M059J (cell line): ENCODE measurements around the gene PIR. TPM values are rescaled to one million over a fixed set of nuclear protein-coding genes. Genes with fewer than 3 reads are reported as not detected.
A peak's percentile ranks its signal among the peaks of the same experiment; 100 is the strongest.

Experiments
- DNase-seq: peaks from one replicate; pipeline ENCODE4 v3.0.0-alpha.2; 2012; ENCODE audit warnings: low read depth
- total RNA-seq: library from RNA; depleted of rRNA; stranded (reverse); fragments of >200 nt; shearing (Covaris generic); gene quantifications from 2 replicates; pipeline ENCODE4 v1.2.3, GENCODE V29; 2014

The PIR gene
- total RNA-seq, 1 experiment from 2014 or later = 32.6 TPM

- no peak for DNase-seq
Measured at GRCh38 chrX:15418041-15418706, 75.0 kb downstream of the PIR start.

DNA sequence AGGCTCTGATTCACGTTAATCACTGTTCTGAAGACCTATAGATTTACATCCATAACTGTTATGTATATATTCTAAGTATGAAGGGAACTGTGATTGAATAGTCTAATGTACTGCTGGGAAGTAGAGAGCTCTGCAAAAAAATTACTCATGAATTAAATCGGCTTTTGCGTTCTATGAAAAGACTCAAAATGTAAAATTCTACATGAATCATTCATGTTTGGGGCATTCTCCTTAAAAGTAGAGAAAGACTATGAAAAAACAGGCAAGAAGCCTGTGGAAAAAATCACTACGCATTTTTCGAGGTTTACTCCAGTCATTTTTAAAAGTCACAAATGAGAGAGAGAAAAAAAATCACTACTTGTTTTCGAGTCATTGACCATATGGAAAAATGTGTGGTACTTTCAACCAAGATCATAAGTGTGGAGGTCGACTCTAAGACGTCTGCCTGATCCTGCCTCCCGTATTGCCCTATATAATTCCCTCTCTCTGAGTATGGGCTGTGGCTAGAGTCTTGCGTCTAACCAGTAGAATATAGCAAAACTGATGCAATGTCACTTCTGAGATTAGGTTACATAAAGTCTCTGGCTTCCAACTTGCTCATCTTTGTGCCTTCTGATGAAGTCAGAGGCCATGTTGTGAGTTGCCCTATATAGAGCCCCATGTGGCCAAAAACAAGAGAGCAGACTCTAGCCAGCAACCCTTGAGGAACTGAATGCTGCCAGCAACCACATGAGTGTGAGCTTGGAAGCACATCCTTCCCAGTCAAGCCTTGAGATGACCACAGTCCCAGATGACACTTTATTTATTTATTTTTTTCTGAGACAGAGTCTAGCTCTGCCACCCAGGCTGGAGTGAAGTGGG lies 76.8 kb downstream of the PIR start:
- DNase-seq = peak; percentile 7

DNA sequence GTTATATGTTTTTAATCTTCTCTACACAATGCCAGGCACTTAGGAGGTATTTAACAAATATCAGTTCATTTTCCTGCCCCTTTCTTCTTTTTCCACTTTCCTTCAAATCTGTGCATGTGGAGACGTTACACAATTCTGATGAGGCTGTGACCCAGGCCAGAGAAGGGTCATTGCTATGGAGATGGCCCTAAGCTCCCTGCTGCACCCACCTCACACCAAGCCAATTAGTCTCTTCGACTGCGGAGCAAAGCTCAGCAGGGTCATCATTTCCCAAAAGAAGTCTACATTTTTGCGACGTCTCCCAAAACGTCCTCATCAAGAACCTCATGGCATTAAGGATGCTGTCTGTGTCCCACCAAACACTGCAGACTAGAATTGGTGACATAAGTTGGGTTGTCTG lies 80.0 kb downstream of the PIR start:
- no peak for DNase-seq

- no peak for DNase-seq
Measured at GRCh38 chrX:15410947-15411346, 82.2 kb downstream of the PIR start.

- DNase-seq = no peak
Measured at GRCh38 chrX:15410430-15410829, 82.7 kb downstream of the PIR start.

- DNase-seq = no peak
Measured at GRCh38 chrX:15405846-15406245, 87.3 kb downstream of the PIR start.

DNA sequence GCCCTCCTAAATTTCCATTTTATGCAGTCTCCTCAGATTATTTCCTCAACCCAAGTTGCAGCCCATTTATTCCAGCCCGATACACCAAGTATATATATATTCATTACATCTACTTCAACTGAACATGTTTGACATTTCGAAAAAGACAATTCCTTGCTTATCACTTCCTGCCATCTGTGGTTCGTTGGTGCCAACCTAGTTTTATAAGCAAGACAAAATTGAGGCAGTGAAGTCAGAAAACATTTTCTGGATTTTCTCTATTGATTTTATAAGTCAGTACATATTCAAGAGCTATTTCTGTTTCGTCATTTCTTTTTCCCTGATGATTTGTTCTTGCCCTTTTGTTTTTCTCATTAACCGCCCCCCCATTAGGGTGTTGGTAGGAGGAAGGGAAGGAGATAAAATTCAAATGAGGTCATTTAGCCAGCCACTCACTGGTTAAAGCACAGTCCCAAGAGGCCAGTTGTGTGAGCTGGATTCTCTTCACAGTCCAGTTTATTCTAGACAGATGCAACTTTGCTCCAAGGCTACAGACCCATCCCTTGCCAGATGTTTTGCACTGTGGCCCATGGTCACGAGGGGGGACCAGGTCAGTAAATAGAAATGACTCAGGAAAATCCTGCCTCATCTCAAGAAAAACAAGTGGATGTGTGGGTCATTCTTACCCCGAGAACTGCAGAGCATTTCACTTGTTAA lies 88.6 kb downstream of the PIR start:
- DNase-seq = no peak

GRCh38 chrX:15401378-15401777 lies 91.8 kb downstream of the PIR start:
- no peak for DNase-seq

- no peak for DNase-seq
Measured at GRCh38 chrX:15399962-15400391, 93.2 kb downstream of the PIR start.

GRCh38 chrX:15398874-15399273 lies 94.3 kb downstream of the PIR start:
- DNase-seq = no peak

DNA sequence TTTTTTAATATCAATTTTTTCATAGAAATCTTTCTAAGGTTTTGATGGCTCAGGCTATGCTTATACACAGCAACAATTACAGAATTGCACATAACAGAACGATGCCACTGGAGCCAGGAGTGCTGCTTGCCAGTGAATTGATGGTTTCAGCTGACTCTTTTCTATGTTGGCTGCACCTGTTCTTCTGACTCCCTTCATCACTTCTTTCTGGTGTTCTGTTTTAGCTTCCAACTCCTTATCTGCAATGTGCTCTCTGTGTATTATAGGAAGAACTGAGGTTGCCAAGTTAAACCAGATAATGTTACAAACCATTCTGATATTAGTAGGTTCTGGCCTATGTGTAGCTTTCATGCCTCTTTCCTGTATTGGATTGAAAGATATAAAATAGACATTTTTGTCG lies 97.3 kb downstream of the PIR start:
- no peak for DNase-seq

GRCh38 chrX:15391850-15392249 lies 101.3 kb downstream of the PIR start:
- no peak for DNase-seq

- no peak for DNase-seq
Measured at GRCh38 chrX:15384304-15384703, 108.8 kb downstream of the PIR start, which contains the start of gene VEGFD. Gene VEGFD (minus strand): TSS chrX:15384413. CDS start chrX:15383946, 467 bp downstream.

DNA sequence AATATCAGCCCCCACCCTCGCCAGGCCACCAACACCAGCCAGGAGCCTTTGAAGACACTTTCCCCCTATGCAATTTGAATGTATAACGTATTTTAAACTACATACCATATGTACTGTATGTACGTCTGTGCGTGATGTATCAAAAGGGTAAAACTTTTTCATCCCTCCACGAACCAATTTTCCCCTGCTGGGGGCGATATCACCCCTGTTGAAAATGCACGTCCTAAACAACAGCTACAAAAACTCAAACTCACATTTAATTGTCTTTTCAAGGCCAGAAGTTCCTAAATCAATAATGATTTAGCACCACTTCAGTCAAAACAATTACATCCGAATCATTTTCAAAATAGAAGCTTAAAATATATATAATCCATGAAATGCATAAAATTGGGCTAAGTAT lies 110.3 kb downstream of the PIR start:
- no peak for DNase-seq

DNA sequence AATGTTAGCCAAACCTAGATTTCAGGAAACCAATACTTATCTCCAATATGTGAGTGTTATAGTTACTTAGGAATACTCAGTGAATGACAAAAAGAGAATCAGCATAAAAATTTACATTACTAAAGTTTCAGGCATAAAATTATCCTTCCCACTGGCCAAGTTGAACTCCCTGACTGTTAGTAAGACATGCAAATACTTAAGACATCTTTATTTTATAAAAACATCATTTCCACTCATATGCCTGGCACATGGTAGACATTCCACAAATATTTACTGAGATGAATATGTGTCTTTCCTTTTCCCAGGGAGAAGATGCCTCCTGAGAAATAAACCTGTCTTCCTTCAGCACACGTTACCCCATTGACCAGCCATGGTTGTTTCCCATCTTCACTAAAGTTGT lies 116.2 kb downstream of the PIR start:
- no peak for DNase-seq

- DNase-seq = no peak
Measured at GRCh38 chrX:15373976-15374375, 119.2 kb downstream of the PIR start.

- DNase-seq = no peak
Measured at GRCh38 chrX:15366506-15367352, 126.4 kb downstream of the PIR start.

GRCh38 chrX:15359701-15360100 lies 133.4 kb downstream of the PIR start:
- DNase-seq = no peak

GRCh38 chrX:15358533-15358932 lies 134.6 kb downstream of the PIR start:
- no peak for DNase-seq

DNA sequence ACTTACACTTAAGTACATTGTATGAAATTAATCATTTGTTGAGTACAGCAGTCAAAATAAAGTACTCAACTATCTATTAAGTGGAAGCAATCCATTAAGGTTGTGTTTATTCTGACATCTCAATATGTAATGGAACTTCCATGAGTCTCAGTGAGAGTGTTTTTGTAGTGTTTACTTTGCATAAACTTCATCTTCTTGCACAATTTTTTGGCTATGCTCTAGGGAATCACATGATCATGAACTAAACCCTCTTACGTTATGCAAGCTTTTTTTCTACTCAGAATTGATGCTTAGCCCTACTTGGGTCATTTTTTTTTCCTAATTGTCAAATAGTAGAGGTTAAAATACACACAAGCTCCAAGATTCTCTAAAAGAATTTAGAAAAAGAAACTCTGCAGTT lies 136.7 kb downstream of the PIR start:
- peak; percentile 2 for DNase-seq

- DNase-seq = no peak
Measured at GRCh38 chrX:15350329-15350996, 142.7 kb downstream of the PIR start.
